Glomerular visceral epithelial cell (primary cell): ENCODE data around the gene SLC35G1.

Experiments used
- DNase-seq: peaks from one replicate; pipeline ENCODE4 v3.0.0-alpha.2; 2016; ENCODE audit errors: extremely low spot score

The SLC35G1 gene

GRCh38 chr10:93951905-93952304, 58.1 kb downstream of the SLC35G1 start:
- DNase-seq = no peak
